CD14-positive monocyte (primary cell): ENCODE results near the gene CALY. TPM values are rescaled to one million over a fixed set of nuclear protein-coding genes. Genes with fewer than 3 reads are reported as not detected.
"Not testable (repeated sequence)": the region's sequence is repeated elsewhere in the genome, so short reads cannot be mapped to it uniquely, and the experiment has no call there.

ENCODE experiments used
- DNase-seq, 3 donors: peaks; one replicate each; pipeline ENCODE4 v3.0.0-alpha.2; 2011 to 2022
- H2AFZ ChIP-seq: 2 replicates; pipeline ENCODE4 v1.6.0; 2012; ENCODE audit warnings: mild to moderate bottlenecking, low read depth, low read length, inconsistent platforms; ENCODE audit not compliant: insufficient read depth, poor library complexity, severe bottlenecking
- H3K27ac ChIP-seq, 2 donors: 1 replicate in 1 of 2; 2 replicates in 1 of 2; pipeline ENCODE4 v1.5.1; 2012 to 2013; ENCODE audit warnings: low read length in 2 of 2, control low read depth in 1 of 2, inconsistent platforms in 1 of 2, low read depth in 1 of 2, mild to moderate bottlenecking in 1 of 2
- H3K27me3 ChIP-seq, 2 donors: one replicate each; pipeline versions ENCODE4 v1.6.0 to v1.6.1; 2011 to 2013; ENCODE audit warnings: low read length in 2 of 2; ENCODE audit not compliant: control insufficient read depth in 2 of 2, insufficient read depth in 2 of 2
- H3K36me3 ChIP-seq, 2 donors: replicated peaks in 1 of 2; 1 replicate in 1 of 2; 2 replicates in 1 of 2; pipeline versions ENCODE4 v1.5.1 to v1.6.1; 2012 to 2013; ENCODE audit warnings: low read length in 2 of 2, control low read depth in 1 of 2, inconsistent platforms in 1 of 2, mild to moderate bottlenecking in 1 of 2; ENCODE audit not compliant: insufficient read depth in 2 of 2, control insufficient read depth in 1 of 2
- H3K4me1 ChIP-seq, 2 donors: 1 replicate in 1 of 2; 2 replicates in 1 of 2; pipeline versions ENCODE4 v1.5.1 to v1.6.1; 2012 to 2013; ENCODE audit warnings: low read length in 2 of 2, control low read depth in 1 of 2, inconsistent platforms in 1 of 2, mild to moderate bottlenecking in 1 of 2, moderate library complexity in 1 of 2; ENCODE audit not compliant: insufficient read depth in 2 of 2, control insufficient read depth in 1 of 2
- H3K4me2 ChIP-seq: replicated peaks from 2 replicates; pipeline ENCODE3; 2012; ENCODE audit warnings: low read length, moderate library complexity, mild to moderate bottlenecking; ENCODE audit not compliant: poor library complexity, severe bottlenecking; ENCODE audit errors: extremely low read depth
- H3K4me3 ChIP-seq, 3 experiments: fragments of 200-600 bp in 1 of 3; sonication (generic) in 1 of 3; replicated peaks in 1 of 3; 1 replicate in 2 of 3; 2 replicates in 1 of 3; pipeline ENCODE4 v1.5.1; 2011 to 2013; ENCODE audit warnings: low read length in 3 of 3, mild to moderate bottlenecking in 3 of 3, control low read depth in 2 of 3, low read depth in 2 of 3, inconsistent platforms in 1 of 3, moderate library complexity in 1 of 3
- H3K79me2 ChIP-seq: 2 replicates; pipeline ENCODE4 v1.6.0; 2012; ENCODE audit warnings: mild to moderate bottlenecking, control low read depth, inconsistent platforms, low read length, moderate library complexity; ENCODE audit not compliant: insufficient read depth
- H3K9ac ChIP-seq: 2 replicates; pipeline ENCODE4 v1.6.0; 2017; ENCODE audit warnings: low read length, mild to moderate bottlenecking; ENCODE audit not compliant: insufficient read depth, poor library complexity, severe bottlenecking
- H3K9me3 ChIP-seq, 2 donors: replicated peaks in 1 of 2; 1 replicate in 1 of 2; 2 replicates in 1 of 2; pipeline versions ENCODE4 v1.5.1 to v1.6.1; 2012 to 2013; ENCODE audit warnings: low read length in 2 of 2, control low read depth in 1 of 2; ENCODE audit not compliant: control insufficient read depth in 1 of 2, insufficient read depth in 1 of 2
- H4K20me1 ChIP-seq: 2 replicates; pipeline ENCODE4 v1.6.0; 2012; ENCODE audit warnings: mild to moderate bottlenecking, low read length, control low read depth, moderate library complexity; ENCODE audit not compliant: insufficient read depth
- H3K27ac Mint-ChIP-seq, 7 donors: one replicate each; pipeline ENCODE4 v1.8.0; 2020; ENCODE audit warnings: mild to moderate bottlenecking in 7 of 7, mixed read lengths in 7 of 7, moderate library complexity in 6 of 7, inconsistent platforms in 2 of 7
- H3K27me3 Mint-ChIP-seq, 3 donors: one replicate each; pipeline ENCODE4 v1.8.0; 2021 to 2022; ENCODE audit warnings: low read depth in 3 of 3, mild to moderate bottlenecking in 3 of 3, mixed read lengths in 3 of 3, moderate library complexity in 3 of 3, inconsistent platforms in 1 of 3
- H3K36me3 Mint-ChIP-seq, 2 donors: one replicate each; pipeline ENCODE4 v1.8.0; 2020; ENCODE audit warnings: mixed read lengths in 2 of 2, inconsistent platforms in 1 of 2, mild to moderate bottlenecking in 1 of 2
- H3K4me1 Mint-ChIP-seq: one replicate; pipeline ENCODE4 v1.8.0; 2020; ENCODE audit warnings: mild to moderate bottlenecking, mixed read lengths
- H3K4me3 Mint-ChIP-seq, 2 donors: one replicate each; pipeline ENCODE4 v1.8.0; 2020; ENCODE audit warnings: mild to moderate bottlenecking in 2 of 2, mixed read lengths in 2 of 2, moderate library complexity in 1 of 2
- H3K9me3 Mint-ChIP-seq, 7 donors: one replicate each; pipeline ENCODE4 v1.8.0; 2020 to 2022; ENCODE audit warnings: mixed read lengths in 7 of 7, mild to moderate bottlenecking in 6 of 7, moderate library complexity in 6 of 7, inconsistent platforms in 2 of 7
- CTCF ChIP-seq: fragments of 200-600 bp; IDR thresholded peaks from one replicate; pipeline ENCODE4 v1.8.0; 2022; ENCODE audit warnings: antibody characterized with exemption, mild to moderate bottlenecking
- WGBS: methylation state at CpG from one replicate; pipeline ENCODE4 v1.1.5; 2013; ENCODE audit warnings: missing lambda C conversion rate; ENCODE audit not compliant: insufficient coverage; 5-methylcytosine and 5-hydroxymethylcytosine counted together
- intact Hi-C, 2 donors: fragments of 100-400 bp; cut with micrococcal nuclease; formaldehyde crosslinking; loops; one replicate each; pipeline versions ENCODE4 v1.15.0 to v1.15.1; 2023
- polyA plus RNA-seq, 3 donors: library from polyadenylated mRNA; depleted of rRNA in 1 of 3; unstranded in 2 of 3; stranded (reverse) in 1 of 3; fragments of 300-500 nt in 2 of 3; fragments of >200 nt in 1 of 3; fragmentation: Illumina TruSeq in 2 of 3; gene quantifications; 1 replicate in 2 of 3; 2 replicates in 1 of 3; pipeline ENCODE4 v1.2.3, GENCODE V29; 2012 to 2021

Gene CALY
- polyA plus RNA-seq, 3 donors, result not detected

- H3K4me1 ChIP-seq, result peaks cover 6 to 8% of the 10 kb centered on the region in 2 donors
- H3K27ac ChIP-seq, result no peak overlapping the region
- peaks cover 54 to 74% of the 10 kb centered on the region in 2 donors for H3K36me3 Mint-ChIP-seq
- peaks cover 5% of the 10 kb centered on the region for H3K4me1 Mint-ChIP-seq
- H3K79me2 ChIP-seq, result peaks cover 5% of the 10 kb centered on the region
- TF ChIP-seq CTCF, result no peak
- no peak overlapping the region for H3K9ac ChIP-seq
- no peak overlapping the region for H3K4me3 Mint-ChIP-seq
- DNase-seq, result no peak
- intact Hi-C loops, result no loop called here
- H3K4me2 ChIP-seq, result no peak overlapping the region
- no peaks in the 10 kb centered on the region for H3K27me3 ChIP-seq
- H2AFZ ChIP-seq, result no peak overlapping the region
- H4K20me1 ChIP-seq, result no peaks in the 10 kb centered on the region
- 100% methylated on average over 3 of the region's 7 CpGs for WGBS
- no peak overlapping the region for H3K4me3 ChIP-seq
- no peaks in the 10 kb centered on the region for H3K9me3 ChIP-seq
- no peaks in the 10 kb centered on the region for H3K9me3 Mint-ChIP-seq
- H3K27me3 Mint-ChIP-seq, result peaks cover 0 to 2% (median 0%) of the 10 kb centered on the region in 3 donors
- peaks cover 59 to 71% of the 10 kb centered on the region in 2 donors for H3K36me3 ChIP-seq
- H3K27ac Mint-ChIP-seq, result peak overlapping the region in 2 of 7 donors; percentile 27 to 54
Measured at GRCh38 chr10:133368153-133368552, 31.5 kb upstream of the CALY start.

DNA sequence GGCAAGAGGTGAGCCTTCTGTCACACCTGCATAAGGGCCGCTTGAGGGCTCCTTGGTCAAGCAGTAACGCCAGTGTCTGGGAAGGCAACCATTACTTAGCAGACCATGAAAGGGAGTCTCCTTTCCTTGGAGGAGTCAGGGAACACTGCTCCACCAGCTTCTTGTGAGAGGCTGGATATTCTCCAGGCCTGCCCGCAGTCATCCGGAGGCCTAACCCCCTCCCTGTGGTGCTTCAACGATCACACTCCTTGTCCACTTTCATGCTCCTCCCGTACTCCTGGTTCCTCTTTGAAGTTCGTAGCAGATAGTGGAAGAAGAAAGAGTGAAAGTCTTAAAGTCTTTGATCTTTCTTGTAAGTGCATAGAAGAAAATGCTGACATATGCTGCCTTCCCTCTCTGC lies 30.8 kb upstream of the CALY start:
- H3K4me1 Mint-ChIP-seq, intact Hi-C loops, H3K9me3 Mint-ChIP-seq, H3K4me2 ChIP-seq, H3K27ac ChIP-seq, H3K4me1 ChIP-seq, H3K9ac ChIP-seq, DNase-seq, H3K27me3 Mint-ChIP-seq, H3K4me3 Mint-ChIP-seq, H2AFZ ChIP-seq, H3K4me3 ChIP-seq, H4K20me1 ChIP-seq, H3K9me3 ChIP-seq, H3K27ac Mint-ChIP-seq, H3K27me3 ChIP-seq, H3K79me2 ChIP-seq: not testable (repeated sequence)
- WGBS, result no CpG with 5 or more reads among the region's 7 CpGs
- peaks cover 61 to 81% of the 10 kb centered on the region in 2 donors for H3K36me3 Mint-ChIP-seq
- H3K36me3 ChIP-seq, result peaks cover 65 to 78% of the 10 kb centered on the region in 2 donors
